HG03039 (cell line): ENCODE measurements around the gene FBXO34.

ENCODE experiments used
- ATAC-seq: cut with Tn5 transposase; IDR thresholded peaks from one replicate; pipeline ENCODE4 v1.9.1; 2021; ENCODE audit warnings: mild to moderate bottlenecking, moderate library complexity; ENCODE audit not compliant: unreplicated experiment

The FBXO34 gene

GRCh38 chr14:55271572-55272298, 514 bp downstream of the FBXO34 start:
- ATAC-seq = peak; percentile 29

GRCh38 chr14:55272387-55272786, 1.2 kb downstream of the FBXO34 start:
- no peak for ATAC-seq

GRCh38 chr14:55272922-55273321, 1.7 kb downstream of the FBXO34 start:
- no peak for ATAC-seq

- no peak for ATAC-seq
These were observed 2.9 kb downstream of the FBXO34 start for GRCh38 chr14:55274146-55274545.

- ATAC-seq = no peak
These were observed 3.5 kb downstream of the FBXO34 start for GRCh38 chr14:55274751-55275150.

- ATAC-seq = no peak
These were observed 5.5 kb downstream of the FBXO34 start for GRCh38 chr14:55276736-55277135.

- peak; percentile 74 for ATAC-seq
These were observed 6.9 kb downstream of the FBXO34 start for GRCh38 chr14:55277972-55278740.

GRCh38 chr14:55279384-55279783, 8.2 kb downstream of the FBXO34 start:
- ATAC-seq = no peak

- no peak for ATAC-seq
These were observed 10.2 kb downstream of the FBXO34 start for GRCh38 chr14:55281316-55281839.

- ATAC-seq = no peak
These were observed 13.9 kb downstream of the FBXO34 start for GRCh38 chr14:55285048-55285652.

- ATAC-seq = no peak
These were observed 17.2 kb downstream of the FBXO34 start for GRCh38 chr14:55288439-55288838.

- no peak for ATAC-seq
These were observed 20.4 kb downstream of the FBXO34 start for GRCh38 chr14:55291480-55292081.

- ATAC-seq = no peak
These were observed 23.4 kb downstream of the FBXO34 start for GRCh38 chr14:55294603-55295002.

- no peak for ATAC-seq
These were observed 26.6 kb downstream of the FBXO34 start for GRCh38 chr14:55297611-55298499.

- ATAC-seq = no peak
These were observed 27.2 kb downstream of the FBXO34 start for GRCh38 chr14:55298500-55298822.

- no peak for ATAC-seq
These were observed 30.4 kb downstream of the FBXO34 start for GRCh38 chr14:55301437-55302121.

GRCh38 chr14:55302367-55303124, 31.3 kb downstream of the FBXO34 start:
- no peak for ATAC-seq

- ATAC-seq = no peak
These were observed 31.9 kb downstream of the FBXO34 start for GRCh38 chr14:55303125-55303499.

- no peak for ATAC-seq
These were observed 32.5 kb downstream of the FBXO34 start for GRCh38 chr14:55303691-55304145.
